Mucosa of descending colon (tissue), 3 donors: ENCODE results near the gene SHE. TPM values are rescaled to one million over a fixed set of nuclear protein-coding genes. Genes with fewer than 3 reads are reported as not detected.

Experiments
- ATAC-seq: fragments of 200-7000 bp; cut with Tn5 transposase; one replicate; pipeline ENCODE4 v1.9.1; 2020; ENCODE audit warnings: mild to moderate bottlenecking, moderate library complexity
- DNase-seq, 3 donors: peaks; one replicate each; pipeline ENCODE4 v3.0.0-alpha.2; 2020
- H3K36me3 ChIP-seq: fragments of 200-600 bp; one replicate; pipeline ENCODE4 v1.8.0; 2021; ENCODE audit warnings: low read depth, mild to moderate bottlenecking
- H3K4me1 ChIP-seq: fragments of 200-600 bp; one replicate; pipeline ENCODE4 v1.8.0; 2021; ENCODE audit warnings: low read depth, mild to moderate bottlenecking
- H3K4me3 ChIP-seq: fragments of 200-600 bp; one replicate; pipeline ENCODE4 v1.8.0; 2021; ENCODE audit warnings: mild to moderate bottlenecking
- H3K9me3 ChIP-seq: fragments of 200-600 bp; one replicate; pipeline ENCODE4 v1.8.0; 2021; ENCODE audit warnings: mild to moderate bottlenecking
- intact Hi-C, 2 donors: fragments of 100-400 bp; cut with DNase I in 1 of 2; cut with micrococcal nuclease in 1 of 2; formaldehyde crosslinking; loops; one replicate each; pipeline versions ENCODE4 v1.11.0 to v1.11.1; 2022; cut with DNase I, micrococcal nuclease
- total RNA-seq, 3 donors: library from RNA; stranded (reverse); fragmentation: NEBNext Ultra II Directional in 2 of 3; extraction: Animal tissue kit (Norgen Biotek cat#: 25700) in 2 of 3; gene quantifications; one replicate each; pipeline versions ENCODE4 v1.2.1 to v1.2.4, GENCODE V29; 2021 to 2023
- TF ChIP-seq, protein P1 (sequence below): fragments of 200-600 bp; IDR thresholded peaks from one replicate; pipeline ENCODE4 v1.8.0; 2022; ENCODE audit warnings: antibody characterized with exemption, mild to moderate bottlenecking
- donor health status: DM: no; HTN: no; CAD: no; lungs with moderate emphysema.
- donor health status: DM: no; HTN: no; CAD: no.
- donor health status: DM: no; HTN: yes; CAD: no.

The SHE gene
- total RNA-seq, 3 donors from 2014 or later, result 3.6 to 7.7 (median 6.0) TPM

DNA sequence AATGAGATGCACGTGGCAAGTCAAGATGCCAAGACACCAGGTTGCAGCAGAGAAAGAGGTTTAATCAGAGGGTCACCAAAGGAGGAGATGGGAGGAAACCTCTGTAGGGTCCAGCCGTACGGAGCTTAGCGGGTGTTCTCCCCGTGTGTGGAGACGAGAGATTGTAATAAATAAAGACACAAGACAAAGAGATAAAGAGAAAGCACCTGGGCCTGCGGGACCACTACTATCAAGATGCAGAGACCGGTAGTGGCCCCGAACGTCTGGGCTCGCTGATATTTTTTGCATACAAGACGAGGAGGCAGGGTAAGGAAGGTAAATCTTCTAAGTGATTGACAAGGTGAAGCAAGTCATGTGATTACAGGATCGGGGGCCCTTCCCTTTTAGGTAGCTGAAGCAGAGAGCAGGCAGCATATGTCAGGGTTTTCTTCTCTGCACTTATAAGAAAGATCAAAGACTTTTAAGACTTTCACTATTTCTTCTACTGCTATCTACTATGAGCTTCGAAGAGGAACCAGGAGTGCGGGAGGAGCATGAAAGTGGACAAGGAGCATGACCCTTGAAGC lies 41.4 kb downstream of the SHE start:
- Histone ChIP-seq H3K4me3 (no peak overlapping the region), H3K4me1 (peaks cover 6% of the 10 kb centered on the region), H3K36me3 (no peaks in the 10 kb centered on the region), H3K9me3 (no peaks in the 10 kb centered on the region)
- TF ChIP-seq, protein P1, sequence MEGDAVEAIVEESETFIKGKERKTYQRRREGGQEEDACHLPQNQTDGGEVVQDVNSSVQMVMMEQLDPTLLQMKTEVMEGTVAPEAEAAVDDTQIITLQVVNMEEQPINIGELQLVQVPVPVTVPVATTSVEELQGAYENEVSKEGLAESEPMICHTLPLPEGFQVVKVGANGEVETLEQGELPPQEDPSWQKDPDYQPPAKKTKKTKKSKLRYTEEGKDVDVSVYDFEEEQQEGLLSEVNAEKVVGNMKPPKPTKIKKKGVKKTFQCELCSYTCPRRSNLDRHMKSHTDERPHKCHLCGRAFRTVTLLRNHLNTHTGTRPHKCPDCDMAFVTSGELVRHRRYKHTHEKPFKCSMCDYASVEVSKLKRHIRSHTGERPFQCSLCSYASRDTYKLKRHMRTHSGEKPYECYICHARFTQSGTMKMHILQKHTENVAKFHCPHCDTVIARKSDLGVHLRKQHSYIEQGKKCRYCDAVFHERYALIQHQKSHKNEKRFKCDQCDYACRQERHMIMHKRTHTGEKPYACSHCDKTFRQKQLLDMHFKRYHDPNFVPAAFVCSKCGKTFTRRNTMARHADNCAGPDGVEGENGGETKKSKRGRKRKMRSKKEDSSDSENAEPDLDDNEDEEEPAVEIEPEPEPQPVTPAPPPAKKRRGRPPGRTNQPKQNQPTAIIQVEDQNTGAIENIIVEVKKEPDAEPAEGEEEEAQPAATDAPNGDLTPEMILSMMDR, result no peak
- intact Hi-C loops, result loop anchor here in 1 of 2 donors (10.0 kb wide), 1 partner anchor 56 kb away; the partner anchor contains the start of gene IL6R
- no peak for DNase-seq
- no peak for ATAC-seq

DNA sequence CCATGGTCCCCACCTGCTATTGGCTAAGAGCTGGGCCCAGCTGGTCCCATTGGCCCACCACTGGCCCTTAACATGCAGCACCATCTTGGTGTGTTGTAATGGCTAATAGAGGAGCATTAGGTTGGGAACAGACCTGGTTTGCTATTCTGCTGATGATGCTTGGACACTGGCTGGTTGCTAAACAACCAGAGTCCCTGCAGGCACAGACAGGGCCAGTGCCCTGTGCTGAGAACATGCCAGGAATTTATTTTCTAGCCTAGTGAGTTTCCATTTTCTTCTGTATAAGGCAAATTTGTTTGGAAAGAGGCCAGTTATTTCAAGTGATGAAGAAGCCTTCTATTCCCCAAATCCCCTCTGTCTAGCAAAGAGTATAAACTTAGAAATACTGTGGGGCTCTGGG lies 43.1 kb downstream of the SHE start:
- H3K36me3 ChIP-seq, result no peaks in the 10 kb centered on the region
- ATAC-seq (no peak), DNase-seq (no peak)

DNA sequence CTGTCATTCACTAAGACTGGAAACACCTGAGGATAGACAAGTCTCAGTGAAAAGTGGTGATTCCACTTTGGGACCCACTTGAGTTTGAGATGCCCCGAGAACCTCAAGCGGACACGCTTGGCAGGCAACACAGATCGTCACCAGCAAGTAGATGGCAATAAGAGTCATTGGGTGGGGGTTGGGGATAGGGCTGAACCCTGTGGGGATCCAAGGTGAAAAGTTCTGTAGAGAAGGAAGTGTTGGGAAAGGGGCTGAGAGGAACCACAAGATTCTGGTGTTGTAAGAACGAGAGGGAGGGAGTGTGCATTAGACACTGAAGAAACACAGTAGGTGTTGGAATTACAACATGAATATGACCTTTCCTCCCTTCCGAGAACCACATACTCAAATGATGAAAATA lies 45.6 kb downstream of the SHE start:
- Histone ChIP-seq H3K9me3 (no peaks in the 10 kb centered on the region), H3K4me3 (no peak overlapping the region), H3K36me3 (no peaks in the 10 kb centered on the region), H3K4me1 (peaks cover 4% of the 10 kb centered on the region)
- peak in 1 of 3 donors; percentile 23 for DNase-seq
- TF ChIP-seq, protein P1, result no peak
- intact Hi-C loops, result no loop called here
- ATAC-seq, result no peak

More for the DNA sequence above, 43.1 kb downstream of the SHE start:
- no peaks in the 10 kb centered on the region for H3K9me3 ChIP-seq
- intact Hi-C loops, result no loop called here
- H3K4me1 ChIP-seq, result no peaks in the 10 kb centered on the region
- no peak overlapping the region for H3K4me3 ChIP-seq
- TF ChIP-seq, protein P1, result no peak

DNA sequence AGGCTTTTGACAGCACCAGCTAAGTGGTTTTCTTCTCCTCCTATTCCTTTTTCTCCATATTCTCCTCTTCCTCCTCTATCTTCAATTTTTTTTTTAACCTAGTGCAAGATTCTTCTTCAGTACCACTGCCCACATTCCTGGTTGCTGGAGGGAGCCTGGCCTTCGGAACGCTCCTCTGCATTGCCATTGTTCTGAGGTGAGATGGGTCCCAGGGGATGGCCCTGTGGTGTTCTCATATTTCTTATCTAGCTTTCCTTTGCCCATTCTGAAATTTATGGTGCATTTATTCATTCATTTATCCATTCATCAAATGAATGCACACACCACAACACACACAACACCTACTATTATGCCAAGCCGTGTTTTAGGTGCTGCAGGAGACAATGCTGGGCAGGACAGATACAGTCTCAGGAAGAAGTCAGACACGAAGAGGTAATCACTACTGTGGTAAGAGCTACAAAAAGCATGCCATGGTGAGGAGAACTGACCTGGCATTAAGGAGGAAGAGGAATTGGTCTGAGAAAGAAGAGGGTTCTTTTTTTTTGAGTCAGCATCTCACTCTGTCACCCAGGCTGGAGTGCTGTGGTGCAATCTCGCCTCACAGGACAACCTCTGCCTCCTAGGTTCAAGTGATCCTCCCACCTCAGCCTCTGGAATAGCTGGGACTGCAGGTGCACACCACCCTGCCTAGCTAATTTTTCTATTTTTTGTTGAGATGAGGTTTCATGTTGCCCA lies 47.7 kb downstream of the SHE start:
- no peaks in the 10 kb centered on the region for H3K36me3 ChIP-seq
- intact Hi-C loops, result no loop called here
- TF ChIP-seq, protein P1, result no peak

DNA sequence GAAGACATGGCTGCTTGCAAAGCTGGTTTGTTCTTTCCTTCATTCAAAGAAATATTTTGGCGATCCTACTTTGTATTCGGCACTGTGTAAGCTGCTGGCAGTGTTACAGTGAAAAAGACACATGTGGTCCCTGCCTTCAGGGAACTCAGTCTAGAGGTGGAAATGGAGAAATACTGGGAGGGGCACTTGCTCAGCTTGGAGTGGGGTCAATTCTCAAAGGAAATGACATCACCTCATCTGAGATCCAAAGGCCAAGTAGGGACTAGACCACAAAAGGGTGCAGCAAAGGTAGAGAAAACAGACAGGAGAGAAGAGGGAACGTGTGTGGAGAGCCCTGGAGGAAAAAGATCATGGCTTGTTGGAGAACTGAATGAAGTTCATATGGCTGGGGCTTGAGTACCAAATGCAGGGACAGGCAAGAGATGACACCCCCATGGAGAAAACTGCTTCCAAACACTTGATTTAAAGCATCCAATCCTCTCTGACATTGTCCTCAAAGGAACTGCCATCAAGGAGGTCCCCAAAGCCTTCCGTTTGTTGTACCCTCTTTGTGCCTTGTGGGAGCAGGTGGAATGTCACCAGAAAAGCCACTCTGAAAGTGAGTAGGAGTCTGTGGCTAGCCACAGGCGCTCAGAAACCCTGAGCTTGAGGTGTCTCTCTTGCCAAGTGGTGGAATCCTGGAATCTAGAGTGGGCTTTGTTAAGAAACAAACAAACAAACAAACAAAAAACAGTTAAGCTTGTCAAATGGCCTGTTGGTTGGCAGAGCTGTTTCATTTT lies 48.4 kb downstream of the SHE start:
- Histone ChIP-seq H3K9me3 (no peaks in the 10 kb centered on the region), H3K4me3 (no peak overlapping the region), H3K4me1 (peaks cover 4% of the 10 kb centered on the region), H3K36me3 (no peaks in the 10 kb centered on the region)
- DNase-seq (peak in 1 of 3 donors; percentile 7), ATAC-seq (peak; percentile 74)
- TF ChIP-seq, protein P1, result no peak
- intact Hi-C loops, result no loop called here

More for the DNA sequence above, 47.7 kb downstream of the SHE start:
- H3K4me3 ChIP-seq, result no peak overlapping the region
- peaks cover 4% of the 10 kb centered on the region for H3K4me1 ChIP-seq
- no peaks in the 10 kb centered on the region for H3K9me3 ChIP-seq
- no peak for ATAC-seq
- DNase-seq, result peak in 1 of 3 donors; percentile 21
